Trophoblast cell (in vitro differentiated cells and primary cell): Measurements from ENCODE around the gene PRDM1.

Experiments used
- DNase-seq, 2 donors: peaks; one replicate each; pipeline ENCODE4 v3.0.0-alpha.2; 2016
- H2AFZ ChIP-seq: 2 replicates; pipeline ENCODE4 v1.6.1; 2013; ENCODE audit warnings: low read length, moderate library complexity, mild to moderate bottlenecking; ENCODE audit not compliant: insufficient read depth, poor library complexity
- H2AK5ac ChIP-seq: 2 replicates; pipeline ENCODE4 v1.6.1; 2013; ENCODE audit warnings: mild to moderate bottlenecking, low read length
- H2BK120ac ChIP-seq: 2 replicates; pipeline ENCODE4 v1.6.1; 2013; ENCODE audit warnings: low read length, mild to moderate bottlenecking, moderate library complexity; ENCODE audit not compliant: insufficient read depth, poor library complexity
- H2BK12ac ChIP-seq: 2 replicates; pipeline ENCODE4 v1.6.1; 2013; ENCODE audit warnings: mild to moderate bottlenecking, low read length, moderate library complexity
- H2BK5ac ChIP-seq: 2 replicates; pipeline ENCODE4 v1.6.1; 2013; ENCODE audit warnings: low read length, low read depth, moderate library complexity, mild to moderate bottlenecking; ENCODE audit not compliant: poor library complexity
- H3K14ac ChIP-seq: 2 replicates; pipeline ENCODE4 v1.6.1; 2013; ENCODE audit warnings: mild to moderate bottlenecking, low read length
- H3K18ac ChIP-seq: 2 replicates; pipeline ENCODE4 v1.6.1; 2013; ENCODE audit warnings: mild to moderate bottlenecking, low read length
- H3K23ac ChIP-seq: 2 replicates; pipeline ENCODE4 v1.6.1; 2013; ENCODE audit warnings: low read length
- H3K27ac ChIP-seq: 2 replicates; pipeline ENCODE4 v1.5.1; 2013; ENCODE audit warnings: low read depth, mild to moderate bottlenecking, inconsistent platforms, low read length, moderate library complexity
- H3K27me3 ChIP-seq: 2 replicates; pipeline ENCODE4 v1.6.1; 2013; ENCODE audit warnings: inconsistent platforms, mild to moderate bottlenecking, low read length, moderate library complexity; ENCODE audit not compliant: insufficient read depth
- H3K36me3 ChIP-seq, 2 experiments: 1 replicate in 1 of 2; 2 replicates in 1 of 2; pipeline ENCODE4 v1.6.1; 2013; ENCODE audit warnings: low read length in 2 of 2, mild to moderate bottlenecking in 2 of 2, moderate library complexity in 1 of 2; ENCODE audit not compliant: insufficient read depth in 2 of 2, control insufficient read depth in 1 of 2
- H3K4ac ChIP-seq: 2 replicates; pipeline ENCODE4 v1.6.1; 2013; ENCODE audit warnings: low read depth, mild to moderate bottlenecking, low read length, moderate library complexity
- H3K4me1 ChIP-seq, 2 experiments: 1 replicate in 1 of 2; 2 replicates in 1 of 2; pipeline ENCODE4 v1.6.1; 2013; ENCODE audit warnings: low read length in 2 of 2, mild to moderate bottlenecking in 2 of 2, moderate library complexity in 1 of 2; ENCODE audit not compliant: insufficient read depth in 2 of 2, control insufficient read depth in 1 of 2
- H3K4me2 ChIP-seq: 2 replicates; pipeline ENCODE4 v1.6.1; 2013; ENCODE audit warnings: inconsistent platforms, mild to moderate bottlenecking, low read length, moderate library complexity
- H3K4me3 ChIP-seq: 2 replicates; pipeline ENCODE4 v1.5.1; 2013; ENCODE audit warnings: mild to moderate bottlenecking, low read depth, low read length, inconsistent platforms
- H3K79me1 ChIP-seq: one replicate; pipeline ENCODE4 v1.6.1; 2013; ENCODE audit warnings: low read length
- H3K79me2 ChIP-seq: 2 replicates; pipeline ENCODE4 v1.6.1; 2013; ENCODE audit warnings: low read length, mild to moderate bottlenecking; ENCODE audit not compliant: control insufficient read depth, insufficient read depth, poor library complexity
- H3K9ac ChIP-seq: 2 replicates; pipeline ENCODE4 v1.6.1; 2013; ENCODE audit warnings: mild to moderate bottlenecking, low read length
- H3K9me3 ChIP-seq: 2 replicates; pipeline ENCODE4 v1.6.1; 2013; ENCODE audit warnings: low read depth, mild to moderate bottlenecking, control low read depth, inconsistent platforms, low read length; ENCODE audit not compliant: insufficient read depth
- H4K12ac ChIP-seq: 2 replicates; pipeline ENCODE4 v1.6.1; 2013; ENCODE audit warnings: low read depth, mild to moderate bottlenecking, low read length, moderate library complexity
- H4K8ac ChIP-seq: 2 replicates; pipeline ENCODE4 v1.6.1; 2013; ENCODE audit warnings: low read depth, mild to moderate bottlenecking, low read length, moderate library complexity
- H4K91ac ChIP-seq: one replicate; pipeline ENCODE4 v1.6.1; 2013; ENCODE audit warnings: low read depth, mild to moderate bottlenecking, low read length, moderate library complexity
- WGBS: extraction: QIAGEN DNeasy Blood & Tissue Kit; methylation state at CpG from one replicate; pipeline ENCODE4 v1.1.7; 2013; ENCODE audit warnings: missing lambda C conversion rate; ENCODE audit not compliant: insufficient read length, insufficient coverage; ENCODE audit errors: extremely low coverage; 5-methylcytosine and 5-hydroxymethylcytosine counted together

Gene PRDM1

DNA sequence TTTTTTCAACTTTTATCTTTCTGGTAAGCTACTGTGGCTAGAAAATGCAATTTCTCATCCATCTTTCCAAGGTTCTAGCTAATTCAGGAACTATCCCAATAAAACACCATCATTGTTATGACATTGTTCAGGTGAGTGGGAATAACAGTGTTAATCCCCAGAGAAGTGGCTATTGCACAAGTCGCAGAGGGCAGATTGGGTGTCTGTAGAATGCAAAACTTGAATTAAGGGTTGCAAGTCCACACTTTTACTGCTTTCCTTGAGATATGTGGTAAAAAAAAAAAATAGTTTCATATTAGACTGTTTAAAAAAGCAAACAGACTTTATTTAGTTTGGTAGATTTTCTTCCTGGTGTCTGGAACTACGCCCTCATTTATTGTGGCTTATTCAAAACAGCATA lies 41.1 kb upstream of the PRDM1 start:
- no peaks in the 10 kb centered on the region for H3K4me1 ChIP-seq
- H3K79me1 ChIP-seq: no peaks in the 10 kb centered on the region
- no peak overlapping the region for H2AFZ ChIP-seq
- no peak overlapping the region for H3K27ac ChIP-seq
- no peak overlapping the region for H3K23ac ChIP-seq
- no peaks in the 10 kb centered on the region for H3K79me2 ChIP-seq
- DNase-seq: no peak
- no peak overlapping the region for H2BK12ac ChIP-seq
- H2AK5ac ChIP-seq: no peak overlapping the region
- H3K4me2 ChIP-seq: no peak overlapping the region
- H3K14ac ChIP-seq: no peak overlapping the region
- H3K9me3 ChIP-seq: no peaks in the 10 kb centered on the region
- H3K4ac ChIP-seq: no peak overlapping the region
- no peak overlapping the region for H4K12ac ChIP-seq
- H3K27me3 ChIP-seq: no peaks in the 10 kb centered on the region
- WGBS: no CpG with 5 or more reads among the region's 2 CpGs
- H3K9ac ChIP-seq: no peak overlapping the region
- no peak overlapping the region for H4K8ac ChIP-seq
- no peak overlapping the region for H3K4me3 ChIP-seq
- H3K36me3 ChIP-seq: no peaks in the 10 kb centered on the region
- H3K18ac ChIP-seq: no peak overlapping the region
- no peak overlapping the region for H2BK5ac ChIP-seq
- H2BK120ac ChIP-seq: no peak overlapping the region
- H4K91ac ChIP-seq: no peak overlapping the region

GRCh38 chr6:106046116-106046853 lies 39.9 kb upstream of the PRDM1 start:
- Histone ChIP-seq H3K36me3 (no peaks in the 10 kb centered on the region), H3K4me2 (no peak overlapping the region), H2AK5ac (no peak overlapping the region), H4K91ac (no peak overlapping the region), H3K18ac (no peak overlapping the region), H3K9me3 (no peaks in the 10 kb centered on the region), H2BK5ac (no peak overlapping the region), H2AFZ (no peak overlapping the region), H3K79me2 (no peaks in the 10 kb centered on the region), H3K27ac (no peak overlapping the region), H3K4ac (no peak overlapping the region), H3K14ac (no peak overlapping the region), H2BK120ac (no peak overlapping the region), H3K23ac (no peak overlapping the region), H3K9ac (no peak overlapping the region), H3K4me1 (no peaks in the 10 kb centered on the region), H2BK12ac (no peak overlapping the region), H4K12ac (no peak overlapping the region), H4K8ac (no peak overlapping the region), H3K79me1 (no peaks in the 10 kb centered on the region), H3K27me3 (no peaks in the 10 kb centered on the region), H3K4me3 (no peak overlapping the region)
- no CpG with 5 or more reads among the region's 10 CpGs for WGBS
- no peak for DNase-seq

GRCh38 chr6:106046854-106047200 lies 39.3 kb upstream of the PRDM1 start:
- Histone ChIP-seq H3K4me3 (no peak overlapping the region), H3K4me2 (no peak overlapping the region), H3K23ac (no peak overlapping the region), H3K9ac (no peak overlapping the region), H2BK120ac (no peak overlapping the region), H3K14ac (no peak overlapping the region), H3K36me3 (no peaks in the 10 kb centered on the region), H2BK5ac (no peak overlapping the region), H2AFZ (no peak overlapping the region), H3K4ac (no peak overlapping the region), H3K79me2 (no peaks in the 10 kb centered on the region), H3K27me3 (no peaks in the 10 kb centered on the region), H4K8ac (no peak overlapping the region), H3K4me1 (no peaks in the 10 kb centered on the region), H3K79me1 (no peaks in the 10 kb centered on the region), H3K18ac (no peak overlapping the region), H2AK5ac (no peak overlapping the region), H3K9me3 (no peaks in the 10 kb centered on the region), H4K12ac (no peak overlapping the region), H3K27ac (no peak overlapping the region), H2BK12ac (no peak overlapping the region), H4K91ac (no peak overlapping the region)
- no CpG with 5 or more reads among the region's 1 CpG for WGBS
- DNase-seq: no peak

DNA sequence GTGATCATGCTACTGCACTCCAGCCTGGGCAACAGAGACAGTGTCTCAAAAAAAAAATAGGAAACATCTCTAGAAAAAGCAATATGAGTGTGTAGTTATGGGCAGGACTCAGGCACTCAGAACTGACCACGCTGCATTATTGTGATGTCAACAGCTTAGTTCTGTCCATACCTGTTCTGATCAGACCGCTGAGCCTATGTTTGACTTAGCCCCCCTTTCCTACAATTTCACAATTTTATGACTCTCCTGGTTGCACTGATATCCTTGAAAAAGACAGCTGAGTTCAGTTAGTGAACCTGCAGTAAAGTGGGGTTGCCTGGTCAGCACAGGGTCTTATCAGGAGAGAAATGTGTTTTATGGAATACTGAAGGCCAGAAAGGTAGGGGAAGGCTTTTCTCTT lies 37.8 kb upstream of the PRDM1 start:
- Histone ChIP-seq H3K9me3 (no peaks in the 10 kb centered on the region), H3K9ac (no peak overlapping the region), H4K8ac (no peak overlapping the region), H3K4me3 (no peak overlapping the region), H3K36me3 (no peaks in the 10 kb centered on the region), H3K14ac (no peak overlapping the region), H3K27me3 (no peaks in the 10 kb centered on the region), H2BK12ac (no peak overlapping the region), H3K4me1 (no peaks in the 10 kb centered on the region), H2BK5ac (no peak overlapping the region), H2AK5ac (no peak overlapping the region), H3K4me2 (no peak overlapping the region), H3K79me1 (no peaks in the 10 kb centered on the region), H4K91ac (no peak overlapping the region), H2AFZ (no peak overlapping the region), H4K12ac (no peak overlapping the region), H3K4ac (no peak overlapping the region), H3K23ac (no peak overlapping the region), H3K27ac (no peak overlapping the region), H2BK120ac (no peak overlapping the region), H3K79me2 (no peaks in the 10 kb centered on the region), H3K18ac (no peak overlapping the region)
- no CpG with 5 or more reads among the region's 2 CpGs for WGBS
- no peak for DNase-seq
